ENCODE measurements around the gene MYL10. TPM values are rescaled to one million over a fixed set of nuclear protein-coding genes. Genes with fewer than 3 reads are reported as not detected.

Gene MYL10
- total and polyA plus RNA-seq, 2 of the 8 experiments (the other 6 are each of a cell fraction or from before 2014, with no cell fraction given) = 0.18 TPM; not detected in 1

GRCh38 chr7:101589052-101589451 is 40.0 kb downstream of the MYL10 start (continued):
- TF ChIP-seq CHD7 (IDR thresholded peaks at IDR 0.05; ENCODE audit: insufficient replicate concordance, low read length) (no peak), USF2 (IDR thresholded peaks at IDR 0.05; ENCODE audit: low read length) (no peak), ATF2 (IDR thresholded peaks at IDR 0.05; ENCODE audit: low read length) (no peak), BCL11A (IDR thresholded peaks at IDR 0.05; ENCODE audit: low read depth in 2 of 2, low read length in 2 of 2) (no peak), E2F6 (IDR thresholded peaks at IDR 0.05) (no peak), CBX5 (IDR thresholded peaks at IDR 0.05; ENCODE audit: low read depth, low read length) (no peak)
